HG03175 (cell line): ENCODE data around the gene PTGIS.

Experiments
- ATAC-seq: cut with Tn5 transposase; IDR thresholded peaks from one replicate; pipeline ENCODE4 v1.9.1; 2021; ENCODE audit warnings: mild to moderate bottlenecking, moderate library complexity; ENCODE audit not compliant: unreplicated experiment

The PTGIS gene

DNA sequence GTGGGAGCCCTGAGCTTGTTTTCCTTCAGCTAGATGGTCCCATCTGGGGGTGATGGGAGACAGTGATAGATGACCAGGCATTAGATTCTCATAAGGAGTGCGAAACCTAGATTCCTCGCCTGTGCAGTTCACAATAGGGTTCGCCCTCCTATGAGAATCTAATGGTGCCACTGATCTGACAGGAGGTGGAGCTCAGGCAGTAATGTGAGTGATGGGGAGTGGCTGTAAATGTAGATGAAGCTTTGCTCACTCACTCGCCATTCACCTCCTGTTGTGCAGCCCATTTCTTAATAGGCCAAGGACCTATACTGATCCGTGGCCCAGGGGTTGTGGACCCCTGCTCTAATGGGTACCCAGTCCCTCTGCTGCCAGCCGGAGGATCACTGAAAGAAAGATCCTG lies 64.8 kb downstream of the PTGIS start:
- ATAC-seq = no peak

DNA sequence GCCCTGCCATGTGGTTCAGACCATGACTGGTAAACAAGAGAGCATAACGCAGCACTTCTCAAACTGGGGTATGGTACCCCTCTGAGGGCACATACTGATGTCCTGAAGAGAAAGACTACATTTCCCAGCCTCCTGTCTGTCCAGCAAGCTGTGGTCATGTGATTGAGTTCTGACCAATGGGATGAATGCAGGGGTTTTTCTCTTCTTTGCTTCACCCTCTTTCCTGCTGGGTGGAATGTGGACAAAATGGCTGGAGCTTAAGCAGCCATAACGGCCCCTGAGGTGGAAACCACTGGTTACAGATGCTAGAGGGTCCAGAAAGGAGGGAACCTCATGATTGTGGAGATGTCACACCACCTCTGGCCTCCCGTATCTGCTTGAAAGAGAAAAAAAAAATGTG lies 66.0 kb downstream of the PTGIS start:
- no peak for ATAC-seq

DNA sequence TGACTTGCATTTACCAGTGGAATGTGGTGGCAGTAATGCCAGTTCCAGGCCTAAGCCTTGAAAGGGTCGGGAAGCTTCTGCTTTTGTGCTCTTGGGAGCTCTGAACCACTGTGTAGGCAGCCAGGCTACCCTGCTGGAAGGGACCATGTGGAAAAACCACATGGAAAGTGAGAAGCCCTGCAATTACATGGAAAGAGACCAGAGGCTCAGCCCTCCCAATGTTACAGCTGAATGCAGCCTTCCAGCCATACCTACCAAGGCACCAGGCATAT lies 70.6 kb downstream of the PTGIS start:
- no peak for ATAC-seq

DNA sequence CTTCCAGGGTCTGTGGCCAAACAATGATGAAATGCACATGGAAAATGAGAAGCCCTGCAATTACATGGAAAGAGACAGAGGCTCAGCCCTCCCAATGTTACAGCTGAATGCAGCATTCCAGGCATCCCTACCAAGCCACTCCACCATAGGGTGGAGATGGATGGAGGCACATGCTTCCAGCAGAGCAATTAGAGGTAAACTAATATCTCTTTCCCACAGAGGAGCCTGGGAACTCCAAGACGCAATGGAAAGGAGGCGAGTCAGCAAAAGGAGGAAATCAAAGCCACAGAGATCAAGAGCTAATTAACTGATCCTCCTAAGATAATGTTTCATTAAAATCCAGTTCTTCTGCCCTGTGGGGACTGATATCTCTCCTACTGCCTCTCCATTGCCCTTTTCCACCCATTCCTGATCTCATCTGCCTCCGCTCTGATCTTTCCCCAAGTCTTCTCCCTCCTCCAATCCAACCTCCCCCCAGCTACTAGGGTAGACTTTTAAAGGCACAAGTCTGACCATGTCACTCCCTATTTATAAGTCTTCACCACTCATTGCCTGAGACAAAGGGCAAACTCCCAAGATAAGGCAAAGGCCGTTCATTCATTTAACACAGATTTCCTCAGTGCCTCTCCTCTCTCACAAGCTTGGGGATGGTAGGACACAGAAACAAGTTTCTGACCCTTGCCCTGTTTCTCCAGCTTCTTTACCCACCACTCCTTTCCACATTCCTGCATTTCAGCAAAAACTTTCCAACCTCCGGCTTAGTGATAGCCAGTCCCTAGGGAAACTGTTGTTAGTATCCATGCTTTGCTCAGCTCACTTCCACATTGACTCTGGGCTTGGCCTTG lies 71.2 kb downstream of the PTGIS start:
- no peak for ATAC-seq

DNA sequence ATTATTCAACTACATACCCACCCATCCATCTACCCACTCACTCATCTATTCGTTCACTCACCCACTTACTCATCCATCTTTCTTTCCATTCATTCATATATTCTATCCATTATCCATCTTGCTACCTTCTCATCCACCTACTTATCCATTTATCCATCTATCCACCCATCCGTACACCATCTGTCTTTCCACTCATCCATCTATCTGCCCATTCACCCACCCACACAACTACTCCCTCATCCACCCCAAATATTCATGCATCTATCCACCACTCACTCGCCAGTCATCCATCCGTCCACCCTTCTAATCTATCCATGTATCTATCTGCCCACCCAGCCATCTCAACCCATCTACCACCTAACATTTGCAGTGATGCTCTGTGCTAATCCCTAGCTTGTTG lies 71.9 kb downstream of the PTGIS start:
- no peak for ATAC-seq

DNA sequence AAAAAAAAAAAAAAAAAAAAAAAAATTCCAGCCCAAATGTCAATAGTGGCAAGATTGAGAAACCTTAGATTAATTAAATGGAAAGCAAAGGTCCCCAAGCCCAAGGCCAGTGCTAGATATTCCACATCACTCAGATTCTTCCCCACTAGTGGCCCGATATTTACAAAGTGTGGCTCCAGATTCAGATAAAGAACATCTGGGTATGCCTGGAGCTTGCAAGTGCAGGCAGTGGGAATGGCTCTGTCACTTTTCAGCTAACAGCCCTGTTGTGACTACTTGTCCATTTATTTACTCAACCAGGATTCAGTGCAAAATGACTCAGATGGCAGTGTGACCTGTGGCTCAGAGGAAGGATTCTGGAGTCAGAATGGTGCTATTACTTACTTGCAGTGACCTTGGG lies 77.2 kb downstream of the PTGIS start:
- ATAC-seq = no peak

DNA sequence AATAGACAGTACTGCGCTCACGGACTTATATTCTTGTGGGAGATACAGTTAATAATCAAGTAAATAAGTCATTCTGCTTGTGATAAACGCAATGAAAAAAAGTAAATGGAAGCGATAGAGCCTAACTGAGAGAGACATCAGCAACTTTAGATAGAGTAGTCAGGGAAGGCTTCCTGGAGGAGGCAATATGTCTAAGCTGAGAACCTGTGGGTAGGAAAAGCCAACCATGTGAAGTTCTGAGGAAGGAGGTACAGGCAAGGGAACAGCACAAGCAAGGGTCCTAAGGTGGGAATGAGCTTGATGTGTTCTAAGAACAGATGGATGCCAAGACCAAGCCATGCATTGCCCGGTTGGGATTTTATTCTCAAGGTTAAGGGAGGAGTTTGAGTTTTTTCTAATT lies 78.2 kb downstream of the PTGIS start:
- ATAC-seq = no peak

DNA sequence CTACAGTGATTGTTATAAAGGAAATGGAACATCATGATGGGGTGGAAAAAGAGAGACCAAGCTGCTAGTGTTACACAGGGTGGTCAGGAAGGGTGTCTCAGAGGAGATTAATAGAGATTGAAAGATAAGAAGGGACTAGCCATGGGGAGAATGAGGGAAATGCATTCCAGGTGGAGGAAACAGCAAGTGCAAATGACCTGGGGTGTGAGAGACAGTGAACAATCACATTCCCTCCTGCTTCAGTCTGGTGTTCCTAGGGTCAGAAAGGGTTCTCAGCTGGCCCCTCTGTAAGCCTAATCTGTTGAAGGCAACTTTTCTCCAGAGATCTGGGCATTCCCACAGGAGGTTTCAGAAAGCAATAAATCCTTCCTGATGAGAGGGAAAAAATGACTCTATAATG lies 81.9 kb downstream of the PTGIS start:
- no peak for ATAC-seq

DNA sequence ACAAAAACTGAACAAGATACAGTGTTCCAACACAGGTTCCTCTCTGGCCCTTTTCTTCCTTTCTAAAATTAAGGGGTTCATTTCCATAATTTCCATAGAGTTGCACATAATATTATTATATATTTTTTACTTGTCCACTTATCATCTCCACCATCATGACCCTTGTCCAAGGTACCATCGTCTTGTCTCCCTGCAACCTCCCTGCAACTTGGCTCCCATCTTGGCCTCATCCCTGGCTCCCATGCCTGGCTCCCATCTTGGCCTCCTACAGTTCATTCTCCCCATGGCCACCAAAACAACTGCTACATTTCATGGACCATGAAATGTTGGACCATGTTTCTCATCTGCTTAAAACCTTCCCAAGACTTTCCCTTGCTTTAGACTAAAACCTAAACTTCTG lies 82.4 kb downstream of the PTGIS start:
- no peak for ATAC-seq

DNA sequence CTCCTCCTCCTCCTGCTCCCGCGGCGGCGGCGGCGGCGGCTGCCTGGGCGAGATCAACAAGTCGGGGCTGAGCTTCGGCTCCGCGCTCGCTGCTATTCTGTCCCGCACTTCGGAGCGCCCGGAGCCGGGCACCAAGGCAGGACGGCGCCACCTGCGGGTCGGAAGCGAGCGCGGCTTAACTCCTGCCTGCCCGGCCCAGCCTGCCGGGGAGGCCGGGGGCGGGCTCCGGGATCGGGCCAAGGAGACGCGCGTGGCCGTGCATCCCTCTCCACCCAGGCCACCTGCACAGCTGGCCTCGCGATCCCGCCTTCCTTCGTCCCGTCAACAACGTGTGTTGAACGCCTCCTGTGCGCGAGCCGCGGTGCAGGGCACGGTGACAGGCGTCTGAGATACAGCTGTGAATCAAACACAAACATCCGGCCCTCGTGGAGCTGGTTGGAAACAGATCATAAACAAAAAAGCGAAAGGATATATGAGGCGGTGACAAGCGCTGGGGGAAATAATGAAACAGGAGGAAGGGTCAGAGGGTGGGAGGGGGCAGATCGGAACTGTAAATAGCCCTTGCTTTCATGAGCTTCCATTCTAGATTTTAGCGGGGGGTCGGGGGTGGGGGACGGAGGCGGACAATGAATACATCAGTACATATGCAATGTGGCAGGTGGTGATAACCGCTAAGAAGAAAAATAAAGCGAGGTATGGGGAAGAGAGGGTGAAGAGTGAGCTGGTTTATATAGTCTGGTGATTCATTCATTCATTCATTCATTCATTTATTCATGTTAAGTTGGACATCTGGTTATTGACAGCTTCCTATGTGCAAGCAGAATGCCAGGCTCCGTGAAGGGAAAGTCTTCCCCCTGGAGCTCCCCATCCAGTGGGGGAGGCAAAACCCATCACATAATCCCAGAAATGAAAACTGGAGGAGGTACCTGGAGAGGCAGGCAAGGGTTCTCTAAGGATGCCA lies 83.5 kb downstream of the PTGIS start:
- no peak for ATAC-seq

DNA sequence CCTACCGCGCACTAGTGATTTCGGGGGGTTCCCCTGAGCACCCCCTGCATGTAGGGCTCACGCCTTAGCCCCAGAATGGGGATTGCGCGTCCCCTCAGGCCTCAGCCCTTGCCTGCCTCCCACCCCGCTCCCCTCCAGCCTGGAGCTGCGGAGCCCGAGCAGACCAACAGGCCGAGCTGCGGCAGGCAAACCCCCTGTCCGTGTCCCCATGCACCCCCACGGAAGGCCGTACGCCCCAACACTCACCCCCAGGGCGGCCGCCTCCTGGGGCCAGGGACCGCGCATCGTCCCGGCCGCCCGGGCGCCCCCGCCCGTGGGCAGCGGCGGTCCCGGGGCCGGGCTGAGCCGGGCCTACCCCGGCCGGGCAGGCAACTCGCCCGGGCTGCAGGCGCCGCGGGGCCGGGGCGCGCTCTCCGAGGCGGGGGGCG lies 84.2 kb downstream of the PTGIS start:
- ATAC-seq = no peak

DNA sequence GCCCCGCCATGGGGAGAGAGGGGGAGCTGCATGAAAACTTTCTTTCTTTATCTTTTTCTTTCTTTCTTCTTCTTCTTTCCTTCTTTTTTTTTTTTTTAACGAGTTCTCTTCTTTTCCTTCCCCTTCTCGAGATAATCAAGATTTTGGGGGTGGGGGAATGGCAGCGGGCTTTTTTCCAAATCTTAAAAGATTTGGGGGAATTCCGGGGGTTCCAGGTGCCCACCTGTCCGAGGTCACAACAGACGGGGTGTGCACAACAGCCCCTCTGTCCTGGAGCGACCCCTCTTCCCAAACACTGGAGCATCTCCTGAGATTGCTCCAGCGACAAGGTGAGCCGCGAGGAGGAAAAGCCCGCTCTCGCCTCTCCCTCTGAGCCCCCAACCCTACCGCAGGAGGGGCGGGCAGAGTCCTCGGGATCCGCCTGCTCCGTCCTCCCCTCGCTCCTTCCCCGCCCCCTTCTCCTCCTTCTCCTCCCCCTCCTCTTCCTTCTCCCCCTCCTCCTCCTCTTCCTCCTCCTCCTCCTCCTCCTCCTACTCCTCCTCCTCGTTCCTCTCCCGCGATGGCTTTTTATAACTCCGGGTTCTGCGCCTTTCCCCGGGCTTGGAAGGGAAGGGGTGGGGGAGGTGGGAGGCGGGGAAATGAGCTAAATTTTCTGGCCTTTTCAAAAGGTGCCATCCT lies 84.8 kb downstream of the PTGIS start:
- no peak for ATAC-seq

DNA sequence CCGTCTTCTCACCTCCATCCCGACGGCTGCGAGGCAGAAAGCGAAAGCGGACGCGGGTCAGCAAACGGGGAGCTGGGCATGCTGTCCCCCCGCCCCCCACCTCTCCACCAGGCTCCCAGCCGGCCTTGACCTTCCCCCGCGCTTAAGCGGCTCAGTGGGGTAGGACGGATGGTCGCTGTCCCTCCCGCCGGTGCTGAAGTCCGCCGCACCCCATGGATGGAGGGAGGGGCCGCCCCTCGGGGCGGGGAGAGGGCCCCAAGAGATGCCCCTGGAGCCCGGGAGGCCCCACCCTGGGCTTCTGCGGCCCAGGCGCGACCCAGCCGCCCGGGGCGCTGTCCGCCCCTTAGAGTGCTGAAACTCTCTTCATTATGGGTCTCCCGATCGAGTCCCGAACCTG lies 85.3 kb downstream of the PTGIS start, which contains the start of gene KCNB1:
Gene KCNB1, minus strand, starts transcription at position 48 of the 397 bp plus-strand sequence. CDS start 188 bp downstream, outside the sequence.
- ATAC-seq = no peak

DNA sequence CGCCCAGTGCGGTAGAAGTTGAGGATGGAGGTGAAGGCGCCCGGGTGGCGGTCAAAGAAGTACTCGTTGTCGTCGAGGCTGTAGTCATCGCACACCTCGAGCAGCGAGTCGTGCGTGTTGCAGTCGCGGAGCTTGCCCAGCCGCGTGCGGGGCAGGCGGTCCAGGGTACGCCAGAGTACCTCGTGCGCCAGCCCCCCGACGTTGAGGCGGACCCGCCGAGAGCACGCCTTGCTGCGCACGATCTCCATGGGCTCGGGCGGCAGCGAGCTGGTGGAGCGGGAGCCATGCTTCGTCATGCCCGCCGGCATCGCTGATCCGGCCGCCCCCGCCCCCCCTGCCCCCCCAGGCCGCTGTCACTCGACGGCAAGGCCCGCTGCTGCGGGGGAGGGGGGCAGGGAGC lies 85.8 kb downstream of the PTGIS start:
- no peak for ATAC-seq

DNA sequence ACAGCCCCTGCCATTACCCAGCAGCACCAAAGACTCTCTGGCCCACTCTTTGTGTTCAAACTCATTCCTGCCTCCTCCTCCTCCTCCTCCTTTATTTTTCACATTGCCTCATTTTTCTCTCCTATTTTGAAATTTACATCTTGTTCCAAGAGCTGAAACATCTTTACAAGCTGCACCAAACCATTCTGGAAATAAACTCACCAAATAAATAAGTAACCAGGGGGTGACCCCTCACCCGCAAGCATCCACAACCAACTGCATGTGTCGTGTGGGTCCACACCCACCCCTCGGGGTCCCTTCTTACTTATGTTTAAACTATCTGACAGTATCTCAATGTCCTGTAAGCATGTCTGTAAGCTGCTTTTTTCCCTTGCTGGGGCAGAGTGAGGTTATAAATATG lies 86.8 kb downstream of the PTGIS start:
- ATAC-seq = no peak

DNA sequence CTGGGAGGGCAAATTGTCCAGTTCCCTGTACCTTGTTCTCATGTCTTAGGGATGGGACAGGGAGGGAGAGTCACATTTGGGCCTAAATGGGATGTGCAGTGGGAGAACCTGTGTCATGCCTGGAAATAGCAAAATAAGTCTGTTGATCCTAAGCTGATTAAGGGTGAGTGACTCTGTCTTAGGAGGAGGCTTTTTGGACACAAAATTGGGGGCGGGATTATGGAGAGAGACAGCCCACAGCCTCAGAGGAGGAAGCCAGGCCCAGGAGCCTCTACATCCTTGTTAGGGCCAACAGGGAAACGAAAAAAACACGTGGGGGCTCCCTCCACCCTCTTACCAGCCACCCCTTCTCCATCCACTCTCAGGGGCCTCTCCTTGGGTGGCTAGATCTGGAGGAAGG lies 87.7 kb downstream of the PTGIS start:
- ATAC-seq = no peak

DNA sequence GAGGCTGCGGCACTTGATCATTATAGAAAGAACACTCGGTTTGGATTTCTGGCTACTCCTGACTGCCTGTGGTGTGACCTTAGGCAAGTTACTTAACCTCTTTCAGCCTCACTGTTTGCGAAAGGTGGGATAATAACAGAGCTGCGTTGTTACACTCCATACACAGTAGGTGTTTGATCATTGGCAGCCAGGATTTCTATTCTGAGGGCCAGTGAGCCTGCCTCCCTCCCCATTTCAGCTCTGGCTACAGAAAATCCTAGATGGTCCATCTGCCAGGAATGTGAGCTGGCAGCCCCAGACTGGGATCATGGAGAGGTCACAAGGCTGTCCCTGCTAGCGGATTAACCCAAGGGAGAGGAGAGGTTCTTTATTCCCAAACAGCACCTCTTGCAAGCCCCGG lies 88.2 kb downstream of the PTGIS start:
- ATAC-seq = no peak

DNA sequence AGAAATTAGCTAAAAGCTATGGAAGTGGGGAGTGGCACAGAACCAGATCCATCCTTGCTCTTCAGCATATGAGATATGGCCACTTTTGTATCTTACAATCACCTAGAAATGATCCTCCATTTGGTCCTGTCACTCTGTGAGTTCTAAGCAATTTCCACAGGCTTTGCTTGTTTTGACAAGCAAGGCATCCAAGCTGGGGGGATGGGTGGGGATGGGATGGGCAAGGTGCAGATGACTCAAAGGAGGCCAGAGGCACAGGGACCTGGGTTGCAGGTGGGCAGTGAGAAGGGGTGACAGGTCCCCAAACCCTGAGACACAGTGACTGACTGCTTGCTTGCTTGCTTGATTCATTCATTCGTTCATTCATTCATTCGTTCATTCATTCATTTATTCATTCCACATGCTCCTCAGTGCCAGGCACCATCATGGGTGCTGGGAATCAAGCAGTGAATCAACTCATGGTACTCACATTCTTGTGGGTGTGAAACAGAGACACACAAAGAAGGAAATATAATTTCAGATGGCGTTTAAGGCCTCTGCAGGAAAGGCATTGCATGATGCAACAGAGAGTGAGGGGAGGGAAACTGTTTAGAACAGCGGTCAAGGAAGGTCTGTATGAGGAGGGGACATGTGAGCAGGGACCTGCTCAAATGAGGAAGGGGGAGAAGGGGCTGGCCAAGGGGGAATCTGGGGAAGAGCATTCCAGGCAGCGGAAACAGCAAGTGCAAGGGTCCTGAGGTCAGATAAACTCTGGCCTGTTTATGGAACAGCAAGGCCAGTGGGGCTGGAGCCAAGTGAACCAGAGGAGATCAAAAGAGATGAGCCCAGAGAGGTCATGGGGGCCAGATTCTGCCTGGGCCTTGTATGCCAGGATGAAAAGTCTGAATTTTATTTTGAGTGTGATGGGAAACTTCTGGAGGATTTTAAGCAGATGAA lies 88.9 kb downstream of the PTGIS start:
- no peak for ATAC-seq

DNA sequence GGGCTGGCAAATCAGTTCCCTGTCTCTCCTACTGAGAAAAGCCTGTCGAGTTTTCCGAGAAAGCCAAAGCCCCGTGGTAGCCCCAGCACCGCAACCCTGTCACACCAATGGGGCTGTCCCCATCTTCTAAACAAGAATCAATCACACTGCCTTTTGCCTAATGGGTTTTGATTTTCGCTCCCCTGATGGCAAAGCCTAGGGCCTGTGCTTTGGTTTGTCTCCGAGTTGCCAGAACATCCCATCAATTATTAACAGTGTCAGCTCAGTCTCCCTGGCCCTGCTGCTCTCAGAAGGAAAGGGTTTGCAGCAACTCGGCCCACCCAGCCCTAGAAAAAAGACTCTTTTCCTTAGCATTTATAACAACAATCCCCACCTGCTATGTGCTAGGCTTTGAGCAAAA lies 89.7 kb downstream of the PTGIS start:
- no peak for ATAC-seq

DNA sequence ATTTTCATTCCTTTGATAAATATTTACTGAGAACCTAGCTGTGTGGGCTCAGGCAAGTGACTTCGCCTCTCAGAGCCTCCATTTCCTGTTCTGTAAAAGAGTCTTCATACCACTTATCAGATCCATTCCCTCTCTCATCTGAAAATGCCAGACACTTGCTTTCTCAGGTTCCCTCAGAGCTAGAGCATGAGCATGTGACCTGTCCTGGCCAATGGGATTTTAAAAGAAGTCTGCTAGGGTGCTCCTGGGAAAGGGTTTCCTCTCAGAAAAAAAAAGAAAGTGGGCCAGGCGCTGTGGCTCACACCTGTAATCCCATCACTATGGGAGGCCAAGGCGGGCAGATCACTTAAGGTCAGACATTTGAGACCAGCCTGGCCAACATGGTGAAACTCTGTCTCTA lies 90.7 kb downstream of the PTGIS start:
- ATAC-seq = no peak

DNA sequence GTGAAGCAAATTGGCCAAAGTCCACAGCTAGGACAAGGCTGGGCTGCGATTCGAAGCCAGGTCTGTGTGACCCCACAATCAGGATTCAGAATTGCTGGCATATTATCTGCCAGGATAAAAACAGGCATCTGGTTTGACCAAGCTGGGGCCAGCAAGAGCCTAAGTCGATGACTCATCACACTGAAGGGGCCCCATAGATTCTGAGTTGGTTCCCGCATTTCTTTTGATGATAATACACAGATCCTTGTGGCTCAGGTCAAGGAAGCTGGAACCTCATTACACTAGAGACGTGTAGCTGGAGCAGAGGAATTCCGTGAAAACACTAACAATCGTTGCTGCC lies 92.0 kb downstream of the PTGIS start:
- ATAC-seq = no peak
